NOMO-1 (cell line): ENCODE results near the gene MAP3K5.
"Not testable (repeated sequence)": the region's sequence is repeated elsewhere in the genome, so short reads cannot be mapped to it uniquely, and the experiment has no call there.

Experiments
- DNase-seq, 2 experiments: peaks; one replicate each; lab custom pipeline; 2025; ENCODE audit not compliant: unreplicated experiment in 2 of 2; lab: John Stamatoyannopoulos, UW

MAP3K5 gene, protein sequence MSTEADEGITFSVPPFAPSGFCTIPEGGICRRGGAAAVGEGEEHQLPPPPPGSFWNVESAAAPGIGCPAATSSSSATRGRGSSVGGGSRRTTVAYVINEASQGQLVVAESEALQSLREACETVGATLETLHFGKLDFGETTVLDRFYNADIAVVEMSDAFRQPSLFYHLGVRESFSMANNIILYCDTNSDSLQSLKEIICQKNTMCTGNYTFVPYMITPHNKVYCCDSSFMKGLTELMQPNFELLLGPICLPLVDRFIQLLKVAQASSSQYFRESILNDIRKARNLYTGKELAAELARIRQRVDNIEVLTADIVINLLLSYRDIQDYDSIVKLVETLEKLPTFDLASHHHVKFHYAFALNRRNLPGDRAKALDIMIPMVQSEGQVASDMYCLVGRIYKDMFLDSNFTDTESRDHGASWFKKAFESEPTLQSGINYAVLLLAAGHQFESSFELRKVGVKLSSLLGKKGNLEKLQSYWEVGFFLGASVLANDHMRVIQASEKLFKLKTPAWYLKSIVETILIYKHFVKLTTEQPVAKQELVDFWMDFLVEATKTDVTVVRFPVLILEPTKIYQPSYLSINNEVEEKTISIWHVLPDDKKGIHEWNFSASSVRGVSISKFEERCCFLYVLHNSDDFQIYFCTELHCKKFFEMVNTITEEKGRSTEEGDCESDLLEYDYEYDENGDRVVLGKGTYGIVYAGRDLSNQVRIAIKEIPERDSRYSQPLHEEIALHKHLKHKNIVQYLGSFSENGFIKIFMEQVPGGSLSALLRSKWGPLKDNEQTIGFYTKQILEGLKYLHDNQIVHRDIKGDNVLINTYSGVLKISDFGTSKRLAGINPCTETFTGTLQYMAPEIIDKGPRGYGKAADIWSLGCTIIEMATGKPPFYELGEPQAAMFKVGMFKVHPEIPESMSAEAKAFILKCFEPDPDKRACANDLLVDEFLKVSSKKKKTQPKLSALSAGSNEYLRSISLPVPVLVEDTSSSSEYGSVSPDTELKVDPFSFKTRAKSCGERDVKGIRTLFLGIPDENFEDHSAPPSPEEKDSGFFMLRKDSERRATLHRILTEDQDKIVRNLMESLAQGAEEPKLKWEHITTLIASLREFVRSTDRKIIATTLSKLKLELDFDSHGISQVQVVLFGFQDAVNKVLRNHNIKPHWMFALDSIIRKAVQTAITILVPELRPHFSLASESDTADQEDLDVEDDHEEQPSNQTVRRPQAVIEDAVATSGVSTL (N-terminal part only)

GRCh38 chr6:136792410-136793262 is at the start of gene MAP3K5:
TSS of gene MAP3K5 (minus strand) at chr6:136792477. CDS start at chr6:136792157, 320 bp downstream.
- DNase-seq: peak; percentile 91 to 92

DNA sequence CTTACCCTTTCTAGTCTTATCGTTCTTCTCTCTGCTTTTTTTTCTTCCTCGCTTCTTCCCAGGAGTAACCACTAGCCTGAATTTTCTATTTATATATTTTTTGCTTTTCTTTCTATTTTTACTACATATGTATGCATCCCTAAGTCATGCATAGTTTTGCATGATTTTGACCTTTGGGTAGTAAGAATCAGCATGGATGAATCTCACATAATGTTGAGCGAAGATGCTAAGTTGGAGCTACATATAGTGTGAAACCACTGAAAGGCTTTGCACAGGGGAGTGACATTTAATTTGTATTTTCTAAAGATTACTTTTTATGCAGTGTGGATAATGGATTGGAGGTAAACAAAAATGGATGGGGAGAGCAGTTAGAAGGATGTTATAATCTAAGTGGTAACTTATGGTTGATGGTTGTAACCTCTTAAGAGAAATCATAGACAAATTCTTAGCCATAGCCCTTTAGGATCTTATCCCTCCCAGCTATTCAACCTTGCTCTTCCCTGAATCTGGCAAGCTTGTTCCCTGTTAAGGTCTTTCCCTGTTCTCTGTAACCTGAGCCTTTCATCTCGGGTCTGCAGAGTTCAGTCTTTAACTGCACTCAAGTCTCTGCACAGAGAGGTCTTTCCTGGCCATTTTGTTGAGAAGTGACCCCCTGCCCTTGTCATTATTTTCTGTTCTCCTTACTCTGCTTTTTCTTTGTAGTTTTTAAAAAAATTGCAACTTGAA is 48.2 kb upstream of the MAP3K5 start:
- DNase-seq: no peak

DNA sequence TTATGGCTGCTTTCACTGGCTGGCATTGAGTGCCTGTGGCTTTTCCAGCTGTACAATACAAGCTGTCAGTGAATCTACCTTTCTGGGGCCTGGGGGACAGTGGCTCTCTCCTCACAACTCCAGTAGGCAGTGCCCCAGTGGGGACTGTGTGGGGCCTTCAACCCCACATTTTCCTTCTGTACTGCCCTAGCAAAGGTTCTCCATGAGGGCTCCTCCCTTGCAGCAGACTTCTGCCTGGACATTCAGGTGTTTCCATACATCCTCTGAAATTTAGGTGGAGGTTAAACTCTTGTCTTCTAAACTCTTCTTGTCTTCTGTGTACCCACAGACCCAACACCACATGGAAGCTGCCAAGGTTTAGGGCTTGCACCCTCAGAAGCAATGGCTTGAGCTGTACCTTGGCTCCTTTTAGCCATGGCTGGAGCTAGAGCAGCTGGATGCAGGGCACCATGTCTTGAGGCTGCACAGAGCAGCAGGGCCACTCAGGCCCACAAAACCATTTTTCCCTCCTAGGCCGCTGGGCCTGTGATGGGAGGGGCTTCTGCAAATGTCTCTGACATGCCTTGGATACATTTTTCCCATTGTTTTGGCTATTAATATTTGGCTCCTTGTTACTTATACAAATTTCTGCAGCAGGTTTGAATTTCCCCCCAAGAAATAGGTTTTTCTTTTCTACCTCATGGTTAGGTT is 39.7 kb upstream of the MAP3K5 start:
- no peak for DNase-seq

- no peak for DNase-seq
Observed at GRCh38 chr6:136826216-136826615, 33.9 kb upstream of the MAP3K5 start.

DNA sequence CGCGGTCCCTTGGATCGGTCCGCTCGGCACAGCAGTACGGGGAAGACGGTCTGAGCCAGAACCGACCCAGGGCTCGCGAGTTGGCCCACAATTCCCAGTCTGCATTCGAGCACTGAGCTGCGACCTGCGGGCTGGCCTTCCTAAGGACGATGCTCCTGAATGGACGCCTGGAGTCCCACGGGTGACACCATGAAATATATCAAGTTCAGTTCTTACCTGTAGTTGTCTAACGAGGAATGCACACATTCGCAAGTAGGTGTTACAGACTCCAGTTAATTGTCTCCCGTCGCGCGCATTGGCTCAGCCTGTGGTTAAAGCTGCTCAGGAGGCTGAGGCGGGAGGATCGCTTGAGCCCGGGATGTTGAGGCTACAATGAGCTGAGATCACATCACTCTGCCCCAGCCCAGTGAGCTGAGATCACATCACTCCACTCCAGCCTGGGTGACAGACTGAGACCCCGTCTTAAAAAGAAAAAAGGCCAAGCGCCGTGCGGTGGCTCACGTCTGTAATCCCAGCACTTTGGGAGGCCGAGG is 30.9 kb upstream of the MAP3K5 start:
- DNase-seq: no peak

GRCh38 chr6:136822376-136823127 is 30.3 kb upstream of the MAP3K5 start, which contains the start of gene PEX7:
TSS of gene PEX7 (plus strand) at chr6:136822592. CDS start at chr6:136822666, 74 bp downstream.
- peak; percentile 82 to 90 for DNase-seq

GRCh38 chr6:136822046-136822375 is 29.7 kb upstream of the MAP3K5 start:
- peak in 1 of 2 experiments; percentile 40 for DNase-seq

GRCh38 chr6:136820561-136820960 is 28.3 kb upstream of the MAP3K5 start:
- no peak for DNase-seq

DNA sequence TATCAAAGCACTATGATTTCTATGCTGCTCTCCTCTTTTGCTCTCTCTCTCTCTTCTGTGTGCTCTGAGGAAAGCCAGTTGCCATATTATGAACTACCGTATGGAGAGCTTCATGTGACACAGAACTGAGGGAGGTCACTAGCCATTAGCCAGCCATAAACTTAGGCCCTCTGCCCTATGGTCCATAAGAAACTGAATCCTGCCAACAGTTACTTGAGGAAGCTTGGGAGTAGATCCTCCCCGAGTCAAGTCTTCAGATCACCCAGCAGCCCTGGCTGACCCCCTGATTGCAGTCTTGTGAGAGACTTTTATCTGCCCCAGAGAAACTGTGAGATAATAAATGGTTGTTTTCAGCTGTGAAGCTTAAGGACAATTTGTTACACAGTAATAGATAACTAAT is 24.4 kb upstream of the MAP3K5 start:
- DNase-seq: no peak

DNA sequence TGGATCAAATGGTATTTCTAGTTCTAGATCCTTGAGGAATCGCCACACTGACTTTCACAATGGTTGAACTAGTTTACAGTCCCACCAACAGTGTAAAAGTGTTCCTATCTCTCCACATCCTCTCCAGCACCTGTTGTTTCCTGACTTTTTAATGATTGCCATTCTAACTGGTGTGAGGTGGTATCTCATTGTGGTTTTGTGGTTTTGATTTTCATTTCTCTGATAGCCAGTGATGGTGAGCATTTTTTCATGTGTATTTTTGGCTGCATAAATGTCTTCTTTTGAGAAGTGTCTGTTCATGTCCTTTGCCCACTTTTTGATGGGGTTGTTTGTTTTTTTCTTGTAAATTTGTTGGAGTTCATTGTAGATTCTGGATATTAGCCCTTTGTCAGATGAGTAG is 23.3 kb upstream of the MAP3K5 start:
- DNase-seq: not testable (repeated sequence)

DNA sequence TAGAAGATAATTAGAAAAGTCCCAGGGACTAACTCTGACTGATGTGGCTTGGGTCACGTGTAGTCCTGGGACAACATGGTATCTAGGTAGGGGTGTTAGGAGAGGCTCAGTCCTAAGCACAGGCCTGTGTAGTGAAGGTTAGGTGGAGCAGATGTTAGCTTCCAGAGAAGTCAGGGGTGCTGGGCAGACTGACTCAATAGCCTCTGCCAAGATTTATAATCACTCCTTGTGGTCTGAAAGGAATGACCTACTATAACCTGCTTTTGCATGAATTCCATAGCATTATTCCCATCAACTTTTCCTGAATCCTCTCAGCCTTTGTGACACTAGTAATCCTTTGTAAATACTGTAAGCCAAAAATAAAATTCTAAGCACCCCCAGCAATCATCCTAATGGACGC is 19.9 kb upstream of the MAP3K5 start:
- no peak for DNase-seq

DNA sequence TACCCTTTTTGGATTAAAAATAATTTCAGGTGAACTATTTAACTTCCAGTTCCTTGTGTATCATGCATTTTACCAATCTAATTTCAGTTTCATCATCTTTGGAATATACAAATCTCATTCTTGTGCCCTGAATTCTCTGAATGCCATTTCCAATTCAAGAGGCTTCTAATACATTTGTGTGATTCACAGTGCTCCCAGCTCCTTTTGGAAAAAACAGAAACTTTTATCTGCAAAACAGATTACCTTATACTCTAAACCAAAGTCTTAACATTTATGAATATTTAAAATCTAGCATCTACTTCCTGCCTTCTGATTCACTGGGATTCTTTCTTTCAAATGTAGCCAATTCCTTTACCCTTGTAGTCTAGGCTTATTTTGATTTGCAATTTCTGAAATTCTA is 19.0 kb upstream of the MAP3K5 start:
- DNase-seq: no peak

DNA sequence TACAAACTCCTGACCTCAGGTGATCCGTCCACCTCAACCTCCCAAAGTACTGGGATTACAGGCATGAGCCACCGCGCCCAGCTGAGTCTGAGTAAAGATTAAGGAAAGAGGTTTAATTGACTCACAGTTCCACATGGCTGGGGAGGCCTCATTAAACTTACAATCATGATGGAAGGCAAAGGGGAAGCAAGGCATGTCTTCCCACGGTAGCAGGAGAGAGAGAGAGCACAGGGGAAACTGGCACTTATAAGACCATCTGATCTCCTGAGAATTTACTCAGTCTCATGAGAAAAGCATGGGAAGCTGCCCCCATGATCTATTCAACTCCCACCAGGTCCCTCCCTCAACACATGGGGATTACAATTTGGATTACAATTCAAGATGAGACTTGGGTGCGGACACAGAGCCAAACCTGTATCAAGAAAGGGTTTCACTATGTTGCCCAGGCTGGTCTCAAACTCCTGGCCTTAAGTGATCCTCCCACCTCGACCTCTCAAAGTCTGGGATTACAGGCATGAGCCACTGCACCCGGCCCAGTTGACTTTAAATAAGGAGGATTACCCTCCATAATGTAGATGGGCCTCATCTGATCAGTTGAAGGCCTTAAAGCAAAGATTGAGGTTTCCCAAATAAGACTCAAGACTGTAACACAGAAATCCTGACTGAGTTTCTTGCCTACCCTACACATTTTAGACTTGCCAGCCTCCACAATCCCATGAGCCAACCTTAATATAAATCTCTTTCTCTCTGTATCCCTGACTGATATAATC is 17.0 kb upstream of the MAP3K5 start:
- DNase-seq: no peak

GRCh38 chr6:136803608-136804007 is 11.3 kb upstream of the MAP3K5 start:
- peak in 1 of 2 experiments; percentile 27 for DNase-seq

DNA sequence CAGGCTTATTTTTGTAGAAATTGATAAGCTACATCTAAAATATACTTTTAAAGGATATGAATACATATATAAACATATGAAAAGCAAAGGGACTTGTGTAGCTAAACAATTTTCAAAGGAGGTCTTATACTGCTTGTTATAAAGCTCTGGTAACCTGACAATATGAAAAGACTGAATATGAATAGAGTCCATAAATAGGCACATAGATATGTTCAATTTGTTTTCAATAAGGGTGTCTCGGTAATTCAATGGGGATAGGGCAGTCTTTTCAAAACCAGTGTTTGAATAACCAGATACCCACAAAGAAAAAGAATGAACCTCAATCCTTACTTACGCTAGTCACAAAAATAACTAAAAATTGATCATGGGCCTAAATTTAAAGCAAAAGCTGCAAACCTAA is 9.3 kb upstream of the MAP3K5 start:
- DNase-seq: no peak

DNA sequence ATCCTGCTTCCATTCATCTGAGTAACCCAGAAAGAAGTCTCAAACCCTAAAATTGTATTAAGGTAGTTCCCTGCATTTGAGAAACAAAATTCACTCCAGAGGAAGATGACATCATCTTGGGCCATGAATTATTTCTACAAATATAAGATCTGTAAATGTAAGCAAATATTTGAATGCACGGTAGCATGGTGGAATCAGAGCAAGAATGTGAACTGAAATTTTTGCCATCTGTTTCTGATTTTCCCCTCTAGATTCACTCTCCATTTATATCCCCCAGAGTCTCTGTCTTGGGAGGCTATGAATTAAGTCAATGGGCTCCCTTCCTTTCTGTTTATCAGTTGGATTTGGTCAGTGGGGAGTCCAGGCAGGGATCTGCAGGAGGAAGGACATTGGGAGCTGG is 5.8 kb upstream of the MAP3K5 start:
- no peak for DNase-seq

DNA sequence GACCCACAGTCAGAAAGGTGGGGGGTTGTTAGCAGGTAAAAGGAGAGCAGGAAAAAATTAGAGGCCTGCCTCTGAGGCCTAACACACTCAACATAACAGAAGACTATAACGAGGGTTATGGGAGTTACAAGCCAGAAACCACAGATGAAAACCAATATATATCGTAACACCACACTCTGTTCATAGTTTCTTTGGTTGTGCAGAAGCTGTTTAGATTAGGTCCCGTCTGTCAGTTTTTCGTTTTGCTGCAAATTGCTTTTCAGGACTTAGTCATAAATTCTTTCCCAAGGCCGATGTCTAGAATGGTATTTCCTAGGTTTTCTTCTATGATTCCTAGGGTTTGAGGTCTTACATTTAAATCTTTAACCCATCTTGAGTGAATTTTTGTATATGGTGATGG is 3.7 kb upstream of the MAP3K5 start:
- no peak for DNase-seq
